ENCODE measurements around the gene GIPC3. TPM values are rescaled to one million over a fixed set of nuclear protein-coding genes. Genes with fewer than 3 reads are reported as not detected.
"Not testable (repeated sequence)": the region's sequence is repeated elsewhere in the genome, so short reads cannot be mapped to it uniquely, and the experiment has no call there.

GIPC3 gene
- total RNA-seq, 2 experiments from 2014 or later: 0.15 to 0.23 TPM

- CTCF ChIA-PET: interaction anchor here (0.8 to 7.1 kb wide), 8 partner anchors 9 to 251 kb away, joined by 3 to 77 read pairs (median 3); no protein-coding TSS in a partner anchor
- ATAC-seq (no peak), DNase-seq (no peak)
- Mint-ChIP-seq H3K27me3 (no peaks in the 10 kb centered on the region), H3K36me3 (peaks cover 2% of the 10 kb centered on the region), H3K4me3 (peak overlapping the region; percentile 92), H3K27ac (peak overlapping the region; percentile 84), H3K9me3 (ENCODE audit: low read depth) (no peaks in the 10 kb centered on the region), H3K4me1 (peaks cover 38% of the 10 kb centered on the region)
Measured at GRCh38 chr19:3556423-3556977, 28.8 kb upstream of the GIPC3 start.

DNA sequence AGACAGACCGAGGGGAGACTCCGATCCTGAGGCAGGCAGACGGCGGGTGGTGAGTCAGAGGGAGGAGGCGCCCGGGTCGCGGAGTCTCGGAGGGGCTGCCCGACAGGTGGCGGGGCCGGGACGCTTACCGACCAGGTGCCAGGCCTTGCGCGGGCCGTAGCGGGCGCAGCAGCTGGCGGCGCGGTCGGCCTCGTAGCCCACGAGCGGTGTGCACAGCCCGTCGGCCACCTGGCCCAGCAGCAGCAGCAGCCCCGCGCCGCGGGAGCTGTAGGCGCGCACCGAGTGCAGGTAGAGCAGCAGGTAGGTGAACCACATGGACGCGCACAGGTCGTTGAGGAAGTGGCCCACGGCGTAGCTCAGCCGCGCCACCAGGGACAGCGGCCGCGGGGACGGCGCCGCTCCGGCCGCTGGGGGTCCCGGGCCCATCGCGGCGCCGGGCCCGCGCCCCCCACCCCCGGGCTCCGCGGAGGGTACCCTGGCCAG lies 28.3 kb upstream of the GIPC3 start:
- peak overlapping the region; percentile 92 for H3K4me3 Mint-ChIP-seq
- peak overlapping the region; percentile 84 for H3K27ac Mint-ChIP-seq
- CTCF ChIA-PET: interaction anchor here (0.8 to 7.1 kb wide), 8 partner anchors 8 to 252 kb away, joined by 3 to 77 read pairs (median 3); no protein-coding TSS in a partner anchor
- H3K9me3 Mint-ChIP-seq (ENCODE audit: low read depth): no peaks in the 10 kb centered on the region
- H3K4me1 Mint-ChIP-seq: peaks cover 38% of the 10 kb centered on the region
- ATAC-seq (peak; percentile 38), DNase-seq (peak; percentile 74)
- H3K27me3 Mint-ChIP-seq: no peaks in the 10 kb centered on the region
- H3K36me3 Mint-ChIP-seq: peaks cover 2% of the 10 kb centered on the region

DNA sequence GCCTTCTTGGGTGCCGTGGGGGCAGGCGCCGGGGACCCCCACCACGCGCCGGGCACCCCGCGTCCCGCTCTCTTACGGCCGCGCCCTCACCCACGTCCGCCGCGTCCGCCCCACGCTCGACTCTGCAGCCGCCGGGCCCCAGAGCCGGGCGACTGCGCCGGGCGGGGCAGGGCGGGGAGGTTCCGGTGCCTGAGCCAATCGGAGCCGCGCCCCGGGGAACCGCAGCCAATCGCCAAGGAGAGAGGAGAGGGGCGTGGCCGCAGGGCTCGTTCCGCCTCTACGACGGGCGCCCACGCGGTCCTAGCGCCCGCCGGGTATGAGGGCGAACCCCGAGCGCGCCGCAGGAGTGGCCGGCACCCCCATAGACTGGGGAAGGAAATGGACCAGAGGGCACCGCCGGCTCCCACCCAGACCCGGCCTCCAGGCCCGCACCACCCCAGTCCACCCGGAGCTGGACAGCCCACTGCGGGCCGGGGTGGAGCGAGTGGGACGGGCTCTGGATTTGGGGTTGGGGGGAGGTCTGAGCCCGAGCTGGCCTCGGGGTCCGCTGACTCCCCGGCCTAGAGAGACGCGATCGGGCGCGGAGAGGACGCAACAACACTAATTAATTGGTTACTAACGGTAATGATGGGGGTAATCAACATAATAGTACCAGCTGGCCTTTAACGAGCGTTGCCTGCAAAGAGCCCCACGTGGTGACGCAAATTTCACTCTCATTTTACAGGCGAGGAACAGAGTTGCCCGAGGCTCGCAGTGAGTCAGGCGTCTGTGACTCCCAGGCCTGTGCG lies 27.6 kb upstream of the GIPC3 start, which contains the start of gene MFSD12:
Gene MFSD12 (minus strand): TSS at position 126 of the 788 bp plus-strand sequence. CDS start 183 bp downstream, outside the sequence.
- Mint-ChIP-seq H3K4me1 (peaks cover 38% of the 10 kb centered on the region), H3K36me3 (peaks cover 2% of the 10 kb centered on the region), H3K4me3 (peak within 1 kb of the TSS; percentile 92), H3K27me3 (no peaks in the 10 kb centered on the region), H3K9me3 (ENCODE audit: low read depth) (no peaks in the 10 kb centered on the region), H3K27ac (peak within 1 kb of the TSS; percentile 84)
- CTCF ChIA-PET: interaction anchor here (1.1 to 7.1 kb wide), 5 partner anchors 8 to 253 kb away, joined by 3 to 77 read pairs (median 5); no protein-coding TSS in a partner anchor
- ATAC-seq: peak; percentile 94
- peak; percentile 95 for DNase-seq

DNA sequence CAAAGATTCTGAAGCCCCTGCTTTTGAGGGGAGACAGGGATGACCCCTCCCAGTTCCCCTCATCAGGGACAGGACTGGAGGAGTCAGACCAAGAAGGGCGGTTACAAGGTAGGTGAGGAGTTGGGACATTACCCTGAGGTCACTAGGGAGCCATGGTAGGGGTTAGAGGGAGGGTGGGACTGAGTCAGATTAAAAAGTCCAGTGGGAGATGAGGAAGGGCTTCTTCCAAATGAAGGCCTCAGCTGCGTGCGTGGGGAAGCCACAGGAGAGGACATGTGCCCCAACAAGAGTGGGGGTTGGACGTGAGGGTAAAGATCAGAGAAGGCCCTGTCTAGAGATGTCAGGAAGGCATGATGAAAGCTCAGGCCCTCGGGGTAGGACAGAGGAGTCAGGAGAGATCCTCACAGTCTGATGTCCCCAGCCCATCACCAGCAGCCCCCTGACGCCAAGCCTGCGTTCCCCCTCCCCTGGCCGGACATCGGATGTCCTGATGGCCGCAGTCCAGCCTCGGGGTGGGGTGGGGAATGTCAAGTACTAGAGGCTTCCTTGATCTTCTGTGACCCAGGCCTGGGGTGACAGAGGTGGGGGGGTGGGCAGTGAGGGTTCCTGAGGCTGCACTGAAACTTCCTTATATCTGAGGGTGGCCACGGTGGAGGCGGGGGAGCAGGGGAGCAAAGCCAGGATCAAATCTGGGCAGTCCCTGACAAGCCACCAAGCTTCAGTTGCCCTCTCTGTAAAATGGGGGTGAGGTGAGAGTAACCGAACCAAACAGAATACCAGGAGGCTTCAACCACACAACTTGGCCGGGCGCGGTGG lies 21.4 kb upstream of the GIPC3 start:
- Mint-ChIP-seq H3K27ac (no peak overlapping the region), H3K36me3 (no peaks in the 10 kb centered on the region), H3K4me1 (peaks cover under 1% of the 10 kb centered on the region), H3K4me3 (no peak overlapping the region), H3K9me3 (ENCODE audit: low read depth) (no peaks in the 10 kb centered on the region), H3K27me3 (no peaks in the 10 kb centered on the region)
- ATAC-seq: no peak
- no peak for DNase-seq
- CTCF ChIA-PET: no interaction called here

- Mint-ChIP-seq H3K4me1 (no peaks in the 10 kb centered on the region), H3K9me3 (ENCODE audit: low read depth) (no peaks in the 10 kb centered on the region)
Measured at GRCh38 chr19:3565139-3565538, 20.1 kb upstream of the GIPC3 start.

DNA sequence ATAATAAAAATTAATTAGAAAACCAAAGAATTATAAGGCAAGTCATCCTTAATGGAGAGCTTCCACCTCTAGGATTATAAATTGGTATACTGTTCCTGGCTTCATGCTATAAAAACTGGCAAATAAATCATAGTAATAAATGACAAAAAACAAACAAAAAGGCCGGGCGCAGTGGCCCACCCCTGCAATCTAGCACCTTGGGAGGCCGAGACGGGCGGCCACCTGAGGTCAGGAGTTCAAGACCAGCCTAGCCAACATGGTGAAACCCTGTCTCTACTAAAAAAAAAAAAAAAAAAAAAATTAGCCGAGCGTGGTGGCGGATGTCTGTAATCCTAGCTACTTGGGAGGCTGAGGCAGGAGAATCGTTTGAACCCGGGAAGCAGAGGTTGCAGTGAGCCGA lies 15.2 kb upstream of the GIPC3 start:
- DNase-seq; H3K36me3 Mint-ChIP-seq; H3K27ac Mint-ChIP-seq; H3K9me3 Mint-ChIP-seq (ENCODE audit: low read depth); H3K4me3 Mint-ChIP-seq; ATAC-seq; H3K27me3 Mint-ChIP-seq: not testable (repeated sequence)
- peaks cover 11% of the 10 kb centered on the region for H3K4me1 Mint-ChIP-seq
- CTCF ChIA-PET: interaction anchor here (1.2 to 1.5 kb wide), 4 partner anchors 9 to 25 kb away, joined by 3 to 5 read pairs (median 3); no protein-coding TSS in a partner anchor

More at GRCh38 chr19:3565139-3565538, 20.1 kb upstream of the GIPC3 start:
- ATAC-seq: no peak
- DNase-seq: no peak
- Mint-ChIP-seq H3K27ac (no peak overlapping the region), H3K36me3 (no peaks in the 10 kb centered on the region), H3K27me3 (no peaks in the 10 kb centered on the region), H3K4me3 (no peak overlapping the region)
- CTCF ChIA-PET: interaction anchor here (1.1 kb wide), 1 partner anchor 8 kb away, joined by 3 read pairs; the partner anchor contains the start of gene MFSD12

DNA sequence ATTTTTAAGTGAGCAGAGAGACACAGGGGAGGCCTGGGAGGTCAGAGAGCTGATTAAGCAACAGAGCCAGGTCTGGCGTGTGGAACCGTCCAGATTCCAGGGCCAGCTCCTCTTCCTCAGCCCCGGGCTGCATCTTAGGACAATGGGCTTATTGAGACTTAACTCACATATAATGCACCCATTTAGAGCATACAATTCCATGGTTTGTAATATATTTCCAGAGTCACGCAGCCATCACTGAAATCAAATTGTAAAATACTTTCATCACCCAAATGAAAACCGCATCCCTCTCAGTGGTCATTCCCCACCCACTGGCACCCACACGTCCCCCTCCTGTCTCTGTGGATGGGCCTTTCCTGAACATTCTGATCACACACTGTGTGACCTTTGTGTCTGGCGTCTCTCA lies 14.7 kb upstream of the GIPC3 start:
- H3K36me3 Mint-ChIP-seq: peaks cover 10% of the 10 kb centered on the region
- ATAC-seq (no peak), DNase-seq (no peak)
- H3K9me3 Mint-ChIP-seq (ENCODE audit: low read depth): no peaks in the 10 kb centered on the region
- H3K27ac Mint-ChIP-seq: no peak overlapping the region
- CTCF ChIA-PET: interaction anchor here (1.2 to 1.5 kb wide), 4 partner anchors 9 to 26 kb away, joined by 3 to 5 read pairs (median 3); no protein-coding TSS in a partner anchor
- no peak overlapping the region for H3K4me3 Mint-ChIP-seq
- H3K27me3 Mint-ChIP-seq: no peaks in the 10 kb centered on the region
- H3K4me1 Mint-ChIP-seq: peaks cover 11% of the 10 kb centered on the region

GRCh38 chr19:3572132-3572854 lies 13.0 kb upstream of the GIPC3 start:
- CTCF ChIA-PET: no interaction called here
- H3K27ac Mint-ChIP-seq: peak overlapping the region; percentile 61
- H3K4me3 Mint-ChIP-seq: peak overlapping the region; percentile 76
- H3K27me3 Mint-ChIP-seq: no peaks in the 10 kb centered on the region
- peak; percentile 96 for ATAC-seq
- peak; percentile 100 for DNase-seq
- peaks cover 11% of the 10 kb centered on the region for H3K4me1 Mint-ChIP-seq
- peaks cover 10% of the 10 kb centered on the region for H3K36me3 Mint-ChIP-seq
- H3K9me3 Mint-ChIP-seq (ENCODE audit: low read depth): no peaks in the 10 kb centered on the region

- Mint-ChIP-seq H3K4me3 (peak within 1 kb of the TSS; percentile 76), H3K27ac (peak within 1 kb of the TSS; percentile 78), H3K9me3 (ENCODE audit: low read depth) (no peaks in the 10 kb centered on the region), H3K36me3 (peaks cover 10% of the 10 kb centered on the region), H3K4me1 (peaks cover 11% of the 10 kb centered on the region), H3K27me3 (no peaks in the 10 kb centered on the region)
- DNase-seq (no peak), ATAC-seq (no peak)
- CTCF ChIA-PET: no interaction called here
Measured at GRCh38 chr19:3572855-3573161, 12.5 kb upstream of the GIPC3 start, which contains the start of gene HMG20B. TSS of gene HMG20B (plus strand) at chr19:3572944. CDS start at chr19:3573310, 366 bp downstream.

- CTCF ChIA-PET: interaction anchor here (1.2 to 1.8 kb wide), 2 partner anchors 28 to 46 kb away, joined by 3 to 8 read pairs; no protein-coding TSS in a partner anchor
- Mint-ChIP-seq H3K9me3 (ENCODE audit: low read depth) (no peaks in the 10 kb centered on the region), H3K27me3 (no peaks in the 10 kb centered on the region), H3K4me3 (peak overlapping the region; percentile 76), H3K4me1 (peaks cover 11% of the 10 kb centered on the region), H3K27ac (peak overlapping the region; percentile 78), H3K36me3 (peaks cover 10% of the 10 kb centered on the region)
- DNase-seq: peak; percentile 56
- ATAC-seq: peak; percentile 8
Measured at GRCh38 chr19:3573162-3573857, 12.0 kb upstream of the GIPC3 start.

DNA sequence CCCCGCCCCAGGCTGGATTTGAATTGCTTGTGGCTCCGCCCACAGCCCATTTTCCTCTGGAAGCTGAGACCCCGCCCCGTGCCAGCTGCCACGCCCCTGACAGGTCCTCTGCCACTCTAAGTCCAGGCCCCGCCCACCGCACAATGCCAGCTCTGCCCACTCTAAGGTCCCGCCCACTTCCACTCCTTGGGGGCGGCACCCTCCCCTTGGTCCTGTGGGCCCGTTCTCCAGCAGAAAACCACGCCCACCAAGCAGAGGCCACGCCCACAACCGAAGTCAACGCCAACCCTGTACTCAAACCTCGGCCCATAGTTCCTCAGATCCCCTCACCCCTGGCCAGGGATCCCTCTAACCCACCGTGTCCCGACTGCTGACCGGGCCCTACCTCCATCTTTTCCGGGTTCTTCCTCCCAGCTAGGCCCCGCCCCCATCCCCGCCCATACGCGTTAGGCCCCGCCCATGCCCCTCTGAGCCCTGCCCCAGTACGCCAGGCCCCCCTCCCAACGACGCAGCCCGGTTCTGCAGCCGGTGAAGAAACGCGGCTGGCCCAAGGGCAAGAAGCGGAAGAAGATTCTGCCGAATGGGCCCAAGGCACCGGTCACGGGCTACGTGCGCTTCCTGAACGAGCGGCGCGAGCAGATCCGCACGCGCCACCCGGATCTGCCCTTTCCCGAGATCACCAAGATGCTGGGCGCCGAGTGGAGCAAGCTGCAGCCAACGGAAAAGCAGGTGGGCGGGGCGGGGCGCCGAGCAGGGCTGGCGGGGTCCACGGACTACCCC lies 11.2 kb upstream of the GIPC3 start:
- no peaks in the 10 kb centered on the region for H3K27me3 Mint-ChIP-seq
- H3K9me3 Mint-ChIP-seq (ENCODE audit: low read depth): no peaks in the 10 kb centered on the region
- peaks cover 11% of the 10 kb centered on the region for H3K4me1 Mint-ChIP-seq
- peak overlapping the region; percentile 76 for H3K4me3 Mint-ChIP-seq
- H3K36me3 Mint-ChIP-seq: peaks cover 10% of the 10 kb centered on the region
- ATAC-seq: peak; percentile 24
- H3K27ac Mint-ChIP-seq: peak overlapping the region; percentile 78
- DNase-seq: peak; percentile 97
- CTCF ChIA-PET: interaction anchor here (1.2 to 1.8 kb wide), 3 partner anchors 27 to 45 kb away, joined by 3 to 8 read pairs (median 5); no protein-coding TSS in a partner anchor

Data from activated CD8-positive, alpha-beta memory T cell treated with anti-CD3 and anti-CD28 coated beads, Interleukin-2, amount 10 ng/mL, durations not matched to agents 7 days and 5 days (primary cell).